Epithelial cell of esophagus (primary cell): ENCODE results near the gene SCN4A.
"Not testable (repeated sequence)": the region's sequence is repeated elsewhere in the genome, so short reads cannot be mapped to it uniquely, and the experiment has no call there.

Experiments used
- DNase-seq: peaks from one replicate; pipeline ENCODE4 v3.0.0; 2010; ENCODE audit warnings: low read depth
- H3K4me3 ChIP-seq: 2 replicates; pipeline ENCODE4 v1.5.1; 2011; ENCODE audit warnings: mild to moderate bottlenecking, low read length, control low read depth
- CTCF ChIP-seq: IDR thresholded peaks from 2 replicates; pipeline ENCODE4 v1.5.1; 2011; ENCODE audit warnings: low read depth, mild to moderate bottlenecking, low read length, control low read depth, inconsistent platforms; ENCODE audit not compliant: insufficient read depth; ENCODE audit errors: missing control alignments

SCN4A gene

GRCh38 chr17:63972796-63973195 is at the start of gene SCN4A:
TSS of gene SCN4A (minus strand) at chr17:63972918. CDS start at chr17:63972841, 77 bp downstream.
- no peak within 1 kb of the TSS for H3K4me3 ChIP-seq
- TF ChIP-seq CTCF, result no peak
- DNase-seq, result no peak

GRCh38 chr17:64020056-64020766 is 47.5 kb upstream of the SCN4A start, which contains the start of gene ICAM2:
TSS of gene ICAM2 (minus strand) at chr17:64020633. CDS start at chr17:64006691, 13,942 bp downstream.
- no peak for DNase-seq
- H3K4me3 ChIP-seq, result no peak within 1 kb of the TSS
- TF ChIP-seq CTCF, result no peak

GRCh38 chr17:64019551-64019961 is 46.8 kb upstream of the SCN4A start:
- not testable (repeated sequence) for H3K4me3 ChIP-seq

GRCh38 chr17:64017381-64017980 is 44.8 kb upstream of the SCN4A start:
- DNase-seq, result no peak
- no peak overlapping the region for H3K4me3 ChIP-seq
- TF ChIP-seq CTCF, result peak; percentile 17

More at GRCh38 chr17:64019551-64019961, 46.8 kb upstream of the SCN4A start:
- not testable (repeated sequence) for DNase-seq

- DNase-seq, result no peak
- TF ChIP-seq CTCF, result no peak
- H3K4me3 ChIP-seq, result no peak overlapping the region
Measured at GRCh38 chr17:64016974-64017373, 44.3 kb upstream of the SCN4A start.

- H3K4me3 ChIP-seq, result no peak overlapping the region
- no peak for DNase-seq
- TF ChIP-seq CTCF, result peak; percentile 16
Measured at GRCh38 chr17:64016231-64016784, 43.6 kb upstream of the SCN4A start.

GRCh38 chr17:64015447-64015846 is 42.7 kb upstream of the SCN4A start:
- TF ChIP-seq CTCF, result no peak
- no peak for DNase-seq
- no peak overlapping the region for H3K4me3 ChIP-seq
